ENCODE results near the gene PCDHGA4. TPM values are rescaled to one million over a fixed set of nuclear protein-coding genes. Genes with fewer than 3 reads are reported as not detected.

Gene PCDHGA4
- total RNA-seq (2016; rRNA removed; fragmentation: Illumina TruSeq; extraction: Trizol) (0.15 and 0.58 TPM in 2 replicates), polyA plus RNA-seq (2011; rRNA removed) (0.39 and 0.49 TPM in 2 replicates), polyA minus RNA-seq (2011; rRNA and poly(A)+ RNA removed; ENCODE audit: low replicate concordance) (0.07 and 4.3 TPM in 2 replicates), Bru-seq, nascent RNA (percentile 52 among the genes with signal in this experiment), BruChase-seq, experiment 1, labeled RNA remaining after a 6-hour chase (percentile 65 among the genes with signal in this experiment), BruChase-seq, experiment 2, labeled RNA remaining after a 2-hour chase (percentile 57 among the genes with signal in this experiment)
- total RNA-seq (2016; cell fraction: cytosol; rRNA removed; fragmentation: Illumina TruSeq; extraction: Trizol; ENCODE audit: low read depth), result not detected in 2 replicates
- 0.15 and 0.39 TPM in 2 replicates for total RNA-seq (2016; cell fraction: insoluble cytoplasmic fraction; rRNA removed; fragmentation: Illumina TruSeq; extraction: Trizol)
- total RNA-seq (2016; cell fraction: membrane; rRNA removed; fragmentation: Illumina TruSeq; extraction: Trizol), result 0.06 and 0.07 TPM in 2 replicates
- 1.9 and 2.1 TPM in 2 replicates for total RNA-seq (2016; cell fraction: nucleus; rRNA removed; fragmentation: Illumina TruSeq; extraction: Trizol)
- 0.17 and 0.18 TPM in 2 replicates for polyA plus RNA-seq (2011; cell fraction: cytosol; rRNA removed)
- polyA plus RNA-seq (2011; cell fraction: nucleus; rRNA removed), result 1.5 and 1.9 TPM in 2 replicates
- polyA plus RNA-seq (2012), result 0.16 and 0.28 TPM in 2 replicates
- polyA plus RNA-seq (2016; cell fraction: cytosol; fragmentation: Illumina TruSeq; extraction: Trizol; ENCODE audit: low read depth), result not detected in 2 replicates
- polyA plus RNA-seq (2016; cell fraction: insoluble cytoplasmic fraction; fragmentation: Illumina TruSeq; extraction: Trizol; ENCODE audit: low read depth), result 0.11 TPM in 1 of 2 replicates, not detected in the other
- not detected in 2 replicates for polyA plus RNA-seq (2016; cell fraction: membrane; fragmentation: Illumina TruSeq; extraction: Trizol; ENCODE audit: low read depth)
- polyA plus RNA-seq (2016; cell fraction: nucleus; fragmentation: Illumina TruSeq; extraction: Trizol; ENCODE audit: insufficient read depth, low read depth), result 0.67 and 0.77 TPM in 2 replicates
- 0.44 and 0.79 TPM in 2 replicates for polyA minus RNA-seq (2011; cell fraction: cytosol; rRNA and poly(A)+ RNA removed)
- polyA minus RNA-seq (2011; cell fraction: nucleus; rRNA and poly(A)+ RNA removed), result 8.5 and 10.9 TPM in 2 replicates
- long read RNA-seq, experiment 1, result 0 reads
- long read RNA-seq, experiment 2, result 0 reads

DNA sequence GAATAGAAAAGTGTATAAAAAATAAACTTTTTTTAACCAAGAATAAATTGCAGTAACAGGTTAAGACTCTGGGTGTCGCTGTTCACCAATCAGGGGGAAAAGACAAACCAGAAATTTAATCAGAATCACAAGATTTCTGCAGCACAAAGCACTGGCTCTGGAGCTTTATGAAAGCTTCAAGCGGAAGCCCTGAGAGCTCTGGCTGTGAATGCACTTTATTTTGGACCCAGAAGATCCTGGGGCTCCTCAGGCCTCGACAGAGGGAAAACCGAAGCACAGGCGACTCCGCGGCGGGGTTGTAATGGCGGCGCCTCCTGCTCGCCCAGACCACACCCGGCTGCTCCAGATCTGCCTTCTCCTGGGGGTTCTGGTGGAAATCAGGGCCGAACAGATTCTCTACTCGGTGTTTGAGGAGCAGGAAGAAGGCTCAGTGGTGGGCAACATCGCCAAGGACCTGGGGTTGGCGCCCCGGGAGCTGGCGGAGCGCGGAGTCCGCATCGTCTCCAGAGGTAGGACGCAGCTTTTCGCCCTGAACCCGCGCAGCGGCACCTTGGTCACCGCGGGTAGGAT, at the start of gene PCDHGA4:
Gene PCDHGA4 (plus strand): TSS at position 122 of the 570 bp plus-strand sequence. CDS start 87 bp downstream, at position 209.
- H3K4me2 ChIP-seq (ENCODE audit: low read depth, low read length), result no peak within 1 kb of the TSS
- no peak within 1 kb of the TSS for H2AFZ ChIP-seq (ENCODE audit: low read length)
- no peaks in the 10 kb centered on the region; a peak in 1 of 5 replicates for H3K27me3 ChIP-seq (ENCODE audit: control insufficient read depth in 1 of 2, insufficient read depth in 2 of 2, low read length in 2 of 2)
- no peaks in the 10 kb centered on the region for H4K20me1 ChIP-seq (ENCODE audit: insufficient read depth, low read length)
- no TSS peak for BruUV-seq (replicated peaks)
- intact Hi-C loops (cut with micrococcal nuclease; ENCODE audit: unreplicated experiment), result loop anchor here (10.0 kb wide), 1 partner anchor 170 kb away; no protein-coding TSS in a partner anchor
- no peak within 1 kb of the TSS for H3K9ac ChIP-seq (ENCODE audit: insufficient read depth, low read depth, low read length)
- H3K4me1 ChIP-seq (ENCODE audit: insufficient read depth, low read length), result no peaks in the 10 kb centered on the region; the same call in 1 of the 2 replicates
- no peaks in the 10 kb centered on the region for H3K36me3 ChIP-seq (replicated peaks in 1 of 2; ENCODE audit: control insufficient read depth in 1 of 2, insufficient read depth in 2 of 2, low read length in 2 of 2)
- WGBS (ENCODE audit: low lambda C conversion rate), result 60% methylated on average over 17 of the region's 29 CpGs
- DNase-seq (ENCODE audit: low spot score) (no peak), ATAC-seq (no peak), FAIRE-seq (no peak)
- CTCF ChIA-PET (ENCODE audit: low intra/inter-chr PET ratio, low total read pairs), result no interaction called here
- POLR2A ChIA-PET, result no interaction called here
- H3K4me3 ChIP-seq (replicated peaks in 1 of 3; ENCODE audit: insufficient read depth in 1 of 3, low read depth in 2 of 3, low read length in 3 of 3), result no peak within 1 kb of the TSS
- H3K9me3 ChIP-seq (ENCODE audit: low read length), result peaks cover 18% of the 10 kb centered on the region
- TF ChIP-seq, protein P1, sequence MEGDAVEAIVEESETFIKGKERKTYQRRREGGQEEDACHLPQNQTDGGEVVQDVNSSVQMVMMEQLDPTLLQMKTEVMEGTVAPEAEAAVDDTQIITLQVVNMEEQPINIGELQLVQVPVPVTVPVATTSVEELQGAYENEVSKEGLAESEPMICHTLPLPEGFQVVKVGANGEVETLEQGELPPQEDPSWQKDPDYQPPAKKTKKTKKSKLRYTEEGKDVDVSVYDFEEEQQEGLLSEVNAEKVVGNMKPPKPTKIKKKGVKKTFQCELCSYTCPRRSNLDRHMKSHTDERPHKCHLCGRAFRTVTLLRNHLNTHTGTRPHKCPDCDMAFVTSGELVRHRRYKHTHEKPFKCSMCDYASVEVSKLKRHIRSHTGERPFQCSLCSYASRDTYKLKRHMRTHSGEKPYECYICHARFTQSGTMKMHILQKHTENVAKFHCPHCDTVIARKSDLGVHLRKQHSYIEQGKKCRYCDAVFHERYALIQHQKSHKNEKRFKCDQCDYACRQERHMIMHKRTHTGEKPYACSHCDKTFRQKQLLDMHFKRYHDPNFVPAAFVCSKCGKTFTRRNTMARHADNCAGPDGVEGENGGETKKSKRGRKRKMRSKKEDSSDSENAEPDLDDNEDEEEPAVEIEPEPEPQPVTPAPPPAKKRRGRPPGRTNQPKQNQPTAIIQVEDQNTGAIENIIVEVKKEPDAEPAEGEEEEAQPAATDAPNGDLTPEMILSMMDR (CRISPR knock-in tag; IDR thresholded peaks at IDR 0.05), result peak; percentile 21
- TF ChIP-seq, protein P2, sequence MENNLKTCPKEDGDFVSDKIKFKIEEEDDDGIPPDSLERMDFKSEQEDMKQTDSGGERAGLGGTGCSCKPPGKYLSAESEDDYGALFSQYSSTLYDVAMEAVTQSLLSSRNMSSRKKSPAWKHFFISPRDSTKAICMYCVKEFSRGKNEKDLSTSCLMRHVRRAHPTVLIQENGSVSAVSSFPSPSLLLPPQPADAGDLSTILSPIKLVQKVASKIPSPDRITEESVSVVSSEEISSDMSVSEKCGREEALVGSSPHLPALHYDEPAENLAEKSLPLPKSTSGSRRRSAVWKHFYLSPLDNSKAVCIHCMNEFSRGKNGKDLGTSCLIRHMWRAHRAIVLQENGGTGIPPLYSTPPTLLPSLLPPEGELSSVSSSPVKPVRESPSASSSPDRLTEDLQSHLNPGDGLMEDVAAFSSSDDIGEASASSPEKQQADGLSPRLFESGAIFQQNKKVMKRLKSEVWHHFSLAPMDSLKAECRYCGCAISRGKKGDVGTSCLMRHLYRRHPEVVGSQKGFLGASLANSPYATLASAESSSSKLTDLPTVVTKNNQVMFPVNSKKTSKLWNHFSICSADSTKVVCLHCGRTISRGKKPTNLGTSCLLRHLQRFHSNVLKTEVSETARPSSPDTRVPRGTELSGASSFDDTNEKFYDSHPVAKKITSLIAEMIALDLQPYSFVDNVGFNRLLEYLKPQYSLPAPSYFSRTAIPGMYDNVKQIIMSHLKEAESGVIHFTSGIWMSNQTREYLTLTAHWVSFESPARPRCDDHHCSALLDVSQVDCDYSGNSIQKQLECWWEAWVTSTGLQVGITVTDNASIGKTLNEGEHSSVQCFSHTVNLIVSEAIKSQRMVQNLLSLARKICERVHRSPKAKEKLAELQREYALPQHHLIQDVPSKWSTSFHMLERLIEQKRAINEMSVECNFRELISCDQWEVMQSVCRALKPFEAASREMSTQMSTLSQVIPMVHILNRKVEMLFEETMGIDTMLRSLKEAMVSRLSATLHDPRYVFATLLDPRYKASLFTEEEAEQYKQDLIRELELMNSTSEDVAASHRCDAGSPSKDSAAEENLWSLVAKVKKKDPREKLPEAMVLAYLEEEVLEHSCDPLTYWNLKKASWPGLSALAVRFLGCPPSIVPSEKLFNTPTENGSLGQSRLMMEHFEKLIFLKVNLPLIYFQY (CRISPR knock-in tag; IDR thresholded peaks at IDR 0.05; ENCODE audit: borderline replicate concordance), result no peak
- in situ Hi-C loops (cut with HindIII; ENCODE audit: extremely low pct_ligation_motif_present, low pct_unique_long_range_greater_than_20kb), result loop anchor here (10.0 kb wide), 1 partner anchor 170 kb away; no protein-coding TSS in a partner anchor
- no peaks in the 10 kb centered on the region for H3K79me2 ChIP-seq (ENCODE audit: insufficient read depth, low read length)
- no peak within 1 kb of the TSS for H3K27ac ChIP-seq (ENCODE audit: extremely low read length, insufficient read depth, low read length)

Measured in HepG2 (cell line).